KBM-7 (cell line): Measurements from ENCODE around the gene LAMA3.

Experiments used
- DNase-seq: peaks from one replicate; pipeline ENCODE4 v3.0.0-alpha.2; 2015
- in situ Hi-C: fragments of 300-500 bp; cut with MboI; formaldehyde crosslinking; loops from 2 replicates; pipeline ENCODE4 v1.14.3; 2020; ENCODE audit warnings: low sequenced_read_pairs, low pct_unique_long_range_greater_than_20kb, mixed read lengths

The LAMA3 gene

DNA sequence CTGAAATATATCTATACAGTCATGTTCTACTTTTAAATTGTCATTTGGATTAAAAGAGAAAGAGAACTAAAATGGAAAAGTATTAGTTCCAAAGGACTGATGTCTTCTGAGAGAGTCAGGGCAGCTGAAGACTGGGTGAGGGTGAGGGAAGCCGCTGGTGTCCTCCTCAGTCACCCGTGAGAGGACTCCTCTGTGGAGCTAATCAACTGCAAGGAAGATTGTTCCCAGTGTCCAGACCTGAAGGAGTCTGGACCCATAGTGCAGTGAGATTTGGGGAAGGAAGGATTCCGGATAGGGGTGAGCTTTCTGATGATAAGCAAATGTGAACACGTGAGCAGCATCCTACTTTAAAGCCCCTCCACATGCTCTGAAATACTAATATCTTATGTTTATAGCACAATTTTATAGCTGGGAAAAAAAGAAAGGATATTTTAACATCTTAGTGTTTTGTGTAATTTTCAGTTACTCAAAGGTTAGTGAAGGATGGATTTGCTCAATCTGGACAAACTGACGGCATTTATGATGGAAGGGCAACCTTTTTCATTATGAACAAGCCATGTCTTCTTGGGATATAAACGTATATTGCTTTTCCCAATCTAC is 190.8 kb downstream of the LAMA3 start:
- no peak for DNase-seq
- in situ Hi-C loops, result no loop called here

DNA sequence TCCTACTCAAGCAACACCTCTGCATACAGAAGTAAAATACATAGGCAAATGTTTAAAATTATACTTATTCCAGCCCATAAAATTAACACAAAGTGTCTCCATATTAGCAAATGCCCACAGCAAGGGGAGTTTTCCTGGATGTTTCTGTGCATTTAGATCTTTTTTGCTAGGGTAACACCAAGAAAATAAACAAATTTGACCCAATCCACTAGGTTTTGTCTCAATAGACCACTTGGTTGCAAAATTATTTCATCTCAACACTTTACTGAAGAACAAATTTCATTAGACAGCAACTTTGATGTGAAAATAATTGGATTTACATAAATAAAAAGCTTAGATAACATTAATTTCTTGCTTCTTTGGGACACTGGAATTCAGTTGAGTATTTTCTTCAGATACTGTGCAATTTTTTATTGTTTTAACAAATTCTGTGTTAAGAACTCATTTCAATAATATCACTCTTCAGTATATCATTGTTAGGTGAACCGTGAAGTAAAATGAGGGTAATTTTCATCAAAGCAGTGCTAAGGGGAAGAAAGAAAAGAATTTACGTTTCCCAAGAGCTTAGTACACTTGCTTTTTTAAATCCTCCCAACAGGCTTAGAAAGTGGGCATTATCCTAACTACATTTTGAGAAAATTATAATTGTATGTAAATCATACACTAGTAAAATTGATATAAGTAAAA is 191.8 kb downstream of the LAMA3 start:
- in situ Hi-C loops, result no loop called here
- DNase-seq, result no peak

DNA sequence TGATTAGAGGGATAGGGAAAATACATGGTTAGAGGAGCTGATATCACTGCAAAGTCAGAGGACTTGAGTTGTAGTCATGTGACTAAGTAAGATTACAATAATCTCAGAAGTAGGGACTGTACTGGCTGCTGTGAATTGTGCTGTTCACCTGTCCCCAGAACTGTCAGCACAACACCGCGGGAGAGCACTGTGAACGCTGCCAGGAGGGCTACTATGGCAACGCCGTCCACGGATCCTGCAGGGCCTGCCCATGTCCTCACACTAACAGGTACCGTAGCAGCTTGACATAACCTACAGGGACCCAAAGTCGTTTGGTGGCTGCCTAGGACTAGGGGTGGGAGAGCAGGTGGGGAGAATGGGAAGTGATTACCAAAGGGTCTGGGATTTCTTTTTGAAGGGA is 192.5 kb downstream of the LAMA3 start:
- in situ Hi-C loops, result no loop called here

DNA sequence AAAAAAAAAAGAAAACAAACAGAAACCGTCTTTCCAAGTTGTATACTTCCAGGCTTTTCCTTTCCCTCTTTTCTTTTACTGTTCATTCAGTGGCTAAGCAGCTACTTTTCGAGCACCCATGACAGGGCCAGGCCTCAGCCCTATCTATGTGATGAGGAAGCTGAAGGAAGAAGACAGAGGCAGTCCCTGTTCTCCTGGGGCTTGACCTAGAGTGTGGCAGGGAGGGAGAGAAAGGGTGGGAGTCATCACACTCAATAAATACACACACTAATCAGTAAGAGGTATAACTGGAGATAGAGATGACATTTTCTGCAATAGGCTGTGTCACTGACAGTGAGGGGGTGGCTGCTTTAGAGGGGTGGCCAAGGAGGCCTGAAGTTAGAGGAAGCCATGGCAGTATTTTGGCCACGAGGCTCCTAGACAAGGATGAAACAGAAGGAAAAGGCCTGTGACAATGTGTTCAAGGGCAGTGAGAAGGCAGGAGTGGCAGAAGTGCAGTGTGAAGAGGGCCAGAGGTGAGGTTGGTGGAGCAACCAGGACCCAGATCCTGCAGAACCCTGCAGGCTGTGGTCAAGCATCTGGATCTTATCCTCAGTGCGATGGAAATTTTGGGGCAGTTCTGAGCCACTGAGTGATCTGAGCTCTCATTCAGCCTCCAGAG is 193.5 kb downstream of the LAMA3 start:
- in situ Hi-C loops, result no loop called here
- no peak for DNase-seq

More for the DNA sequence above, 192.5 kb downstream of the LAMA3 start:
- DNase-seq, result no peak

DNA sequence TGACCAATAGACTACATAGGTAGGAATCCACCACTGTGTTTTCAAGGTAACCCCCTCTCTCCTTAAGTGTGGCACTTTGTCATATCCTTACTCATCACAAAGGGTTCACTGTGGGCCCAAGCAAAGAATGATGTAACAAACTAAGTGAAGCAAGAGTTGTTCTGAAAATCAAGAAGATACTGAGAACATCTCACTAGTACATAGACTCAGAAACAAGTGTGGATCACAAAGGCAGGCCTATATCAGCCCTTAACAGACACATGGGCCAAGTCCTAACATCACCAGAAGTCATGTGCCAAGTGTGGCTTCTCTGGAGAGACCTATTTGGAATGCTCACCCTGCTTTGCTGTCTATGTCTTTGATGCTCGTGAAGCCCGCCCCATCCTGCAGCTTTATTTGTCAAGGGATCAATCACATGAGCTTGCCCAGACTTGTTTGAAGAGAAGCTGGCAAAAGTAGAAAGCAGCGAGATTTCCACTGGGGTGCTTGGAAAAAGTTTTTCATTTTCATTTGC is 194.1 kb downstream of the LAMA3 start:
- no peak for DNase-seq
- in situ Hi-C loops, result no loop called here

DNA sequence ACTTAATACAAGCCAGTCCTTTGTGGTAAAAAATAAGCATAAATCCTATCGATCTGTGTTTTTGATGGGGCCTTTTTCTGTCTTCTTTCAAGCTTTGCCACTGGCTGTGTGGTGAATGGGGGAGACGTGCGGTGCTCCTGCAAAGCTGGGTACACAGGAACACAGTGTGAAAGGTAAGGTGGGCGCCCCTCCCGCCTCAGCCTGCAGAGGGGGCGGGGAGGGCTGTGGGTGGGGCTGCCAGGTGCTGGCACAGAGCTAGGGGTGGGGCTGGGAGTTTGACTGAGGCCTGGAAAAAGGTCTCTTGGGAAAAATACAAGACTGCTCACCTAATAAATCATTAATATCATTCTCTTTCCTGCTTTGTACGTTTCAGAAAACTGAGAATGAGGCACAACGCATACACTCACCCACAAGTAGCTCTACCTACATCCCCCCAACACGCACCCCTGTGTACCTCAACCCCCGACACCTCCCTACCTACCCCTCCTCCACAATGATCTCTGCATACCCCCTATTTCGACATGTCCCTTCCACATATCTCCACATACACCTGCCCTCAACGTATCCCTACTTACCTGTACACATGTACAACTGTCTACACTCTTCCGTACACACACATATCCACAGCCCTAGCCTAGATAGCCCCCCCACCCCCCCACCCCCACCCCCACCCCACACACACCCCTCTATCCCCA is 195.6 kb downstream of the LAMA3 start:
- DNase-seq, result no peak
- in situ Hi-C loops, result no loop called here

DNA sequence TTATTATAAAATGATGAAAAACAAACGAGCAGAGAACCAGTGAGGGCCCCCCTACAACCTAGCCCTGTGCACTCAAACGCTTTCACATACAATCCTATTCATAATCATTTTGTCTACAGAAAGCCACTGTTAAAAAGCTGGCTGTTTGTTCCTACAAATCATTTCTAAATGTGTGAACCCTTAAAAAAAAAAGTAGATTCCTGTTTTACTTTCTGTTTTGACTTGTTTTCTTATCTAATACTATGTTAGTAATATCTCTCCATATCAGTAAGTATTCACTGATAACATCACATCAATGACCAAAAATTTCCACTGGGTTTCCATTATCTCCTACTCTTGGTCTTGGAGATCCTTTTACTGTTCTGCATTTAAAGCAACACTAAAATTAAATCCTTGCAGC is 196.5 kb downstream of the LAMA3 start:
- no peak for DNase-seq
- in situ Hi-C loops, result no loop called here

DNA sequence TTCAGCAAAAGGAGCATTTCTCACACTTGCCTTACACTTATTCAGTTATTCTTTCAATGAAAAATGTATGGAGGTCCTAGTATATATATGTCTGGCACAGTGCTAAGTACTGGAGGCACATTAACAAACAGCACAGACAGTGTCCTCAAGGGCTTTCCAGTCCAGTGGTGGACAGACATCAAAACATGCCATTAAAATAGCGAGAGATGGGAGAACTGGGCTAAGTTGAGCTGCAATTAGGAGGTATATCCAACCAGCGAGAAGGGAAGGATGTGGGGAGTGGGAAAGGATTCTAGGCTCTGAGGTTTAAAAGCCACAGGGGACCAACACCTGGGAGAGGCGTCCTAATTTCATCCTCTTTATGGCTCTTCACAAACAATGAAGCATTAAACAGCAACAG is 197.8 kb downstream of the LAMA3 start:
- in situ Hi-C loops, result no loop called here
- no peak for DNase-seq

DNA sequence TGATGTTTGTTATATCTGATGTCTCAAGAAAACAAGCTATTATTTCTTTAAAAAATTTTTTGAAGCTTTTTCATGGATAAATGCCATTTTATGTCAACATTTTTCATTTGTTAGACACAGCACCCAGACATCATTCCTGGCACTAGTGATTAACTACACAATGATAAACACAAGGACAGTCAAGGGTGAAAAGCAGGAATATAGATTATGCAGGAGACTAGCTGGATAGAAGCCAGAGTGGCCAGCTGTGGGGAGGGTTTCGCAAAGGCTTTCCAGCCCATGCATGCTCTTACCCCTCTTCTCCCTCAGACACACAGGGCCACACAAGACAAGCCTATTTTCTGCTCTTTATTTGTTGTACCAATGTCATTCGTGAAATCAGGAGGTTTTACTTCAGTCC is 198.2 kb downstream of the LAMA3 start:
- no peak for DNase-seq
- in situ Hi-C loops, result no loop called here

DNA sequence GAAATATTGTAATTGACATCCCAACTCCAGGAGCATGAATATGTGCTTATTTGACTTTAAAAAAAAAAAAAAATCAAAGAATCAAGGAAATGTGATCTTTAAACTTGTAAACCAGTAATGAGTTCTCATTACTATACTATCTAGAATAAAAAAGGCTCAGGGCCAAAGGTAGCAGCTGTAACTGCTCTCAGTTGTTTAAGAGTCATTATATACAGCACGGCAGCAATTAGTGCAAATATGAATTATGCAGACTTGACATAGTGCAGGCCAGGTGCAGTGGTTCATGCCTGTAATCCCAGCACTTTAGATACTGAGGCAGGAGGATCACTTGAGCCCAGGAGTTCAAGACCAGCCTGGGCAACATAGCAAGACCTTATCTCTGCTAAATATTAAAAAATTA is 199.6 kb downstream of the LAMA3 start:
- DNase-seq, result no peak
- in situ Hi-C loops, result no loop called here

DNA sequence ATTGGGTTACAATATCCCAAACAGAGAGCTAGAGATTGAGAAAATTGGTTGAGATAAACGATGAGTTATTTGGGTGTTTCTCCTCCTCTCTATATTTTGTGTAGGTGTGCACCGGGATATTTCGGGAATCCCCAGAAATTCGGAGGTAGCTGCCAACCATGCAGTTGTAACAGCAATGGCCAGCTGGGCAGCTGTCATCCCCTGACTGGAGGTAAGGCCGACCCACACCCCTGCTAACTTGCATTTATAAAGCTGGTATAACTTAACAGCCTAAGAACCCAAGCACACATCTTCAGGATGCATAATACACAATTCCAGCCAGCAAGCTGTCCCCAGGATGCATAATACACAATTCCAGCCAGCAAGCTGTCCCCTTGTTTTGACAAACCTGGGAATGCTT is 200.7 kb downstream of the LAMA3 start:
- DNase-seq, result no peak
- in situ Hi-C loops, result no loop called here

DNA sequence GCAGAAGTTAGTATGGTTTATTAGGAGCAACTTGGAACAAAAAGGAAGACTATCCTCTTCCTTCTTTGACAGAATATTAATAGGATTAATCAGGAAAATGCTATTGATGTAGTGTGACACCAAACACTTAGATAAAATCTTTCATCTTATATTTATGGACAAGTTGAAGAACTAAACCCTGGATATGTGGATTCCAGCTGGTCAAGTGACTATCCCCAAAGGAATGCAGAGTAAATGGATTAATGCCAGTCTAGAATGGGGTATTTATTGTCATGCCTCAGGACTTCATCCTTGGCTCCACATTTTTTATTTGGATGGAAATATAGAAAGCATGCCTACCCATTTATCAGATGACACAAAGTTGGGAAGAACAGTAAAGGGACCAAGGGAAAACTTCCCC is 201.3 kb downstream of the LAMA3 start:
- in situ Hi-C loops, result no loop called here
- no peak for DNase-seq

DNA sequence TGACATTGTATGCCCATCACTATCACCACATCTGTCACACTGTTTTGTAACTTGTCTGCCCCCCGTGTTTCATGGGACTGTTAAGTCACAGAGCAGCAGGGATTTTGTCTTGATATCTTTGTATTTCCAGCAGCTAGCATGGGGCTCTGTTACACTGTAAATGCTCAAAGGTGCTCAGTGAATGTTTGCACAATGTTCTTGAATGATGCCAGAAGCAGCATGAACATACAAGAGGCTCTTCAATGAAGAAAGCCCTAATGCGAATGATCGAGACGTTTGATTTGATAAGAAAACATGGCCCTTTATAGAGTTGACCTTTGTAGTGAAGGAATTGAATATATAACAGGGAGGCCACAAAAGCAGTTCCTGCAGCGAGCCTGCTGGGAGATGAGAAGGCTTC is 204.4 kb downstream of the LAMA3 start:
- in situ Hi-C loops, result no loop called here
- no peak for DNase-seq

DNA sequence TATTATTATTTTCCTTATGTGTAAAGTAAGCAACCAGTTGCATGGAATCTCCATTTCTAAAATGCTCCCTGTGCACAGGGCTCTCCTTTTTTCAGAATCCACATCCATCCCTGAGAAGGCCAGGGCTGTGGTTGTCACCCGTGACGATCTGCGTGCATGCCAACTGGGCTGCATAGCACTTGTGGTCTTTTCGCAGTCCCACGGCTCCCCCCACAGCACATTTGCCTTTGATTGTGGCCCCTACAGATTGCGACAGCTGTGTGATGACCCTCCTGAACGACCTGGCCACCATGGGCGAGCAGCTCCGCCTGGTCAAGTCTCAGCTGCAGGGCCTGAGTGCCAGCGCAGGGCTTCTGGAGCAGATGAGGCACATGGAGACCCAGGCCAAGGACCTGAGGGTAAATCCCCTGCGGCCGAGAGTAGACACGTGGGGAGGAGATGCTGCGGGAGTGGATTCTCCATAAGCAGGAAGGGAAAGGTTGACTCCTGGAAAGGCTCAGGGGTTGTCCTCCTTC is 205.5 kb downstream of the LAMA3 start:
- no peak for DNase-seq
- in situ Hi-C loops, result no loop called here

DNA sequence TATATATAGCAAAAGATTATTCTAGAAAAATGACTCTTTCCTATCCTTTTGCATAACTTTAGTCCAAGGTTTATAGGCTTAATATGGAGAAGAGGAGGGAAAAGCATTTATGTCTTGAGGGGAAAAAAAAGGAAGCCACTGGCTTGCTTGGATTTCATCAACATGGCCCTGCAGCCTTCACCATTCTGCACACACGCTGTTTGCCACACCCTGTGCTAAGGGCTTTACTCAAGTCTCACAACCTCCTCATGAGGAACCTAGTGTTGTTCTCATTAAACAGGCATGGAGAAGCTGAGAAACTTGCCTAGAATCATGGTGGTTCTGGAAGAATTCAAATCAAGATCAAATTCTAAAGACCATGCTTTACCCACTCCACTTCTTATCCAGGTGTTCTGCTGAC is 208.0 kb downstream of the LAMA3 start:
- DNase-seq, result no peak

DNA sequence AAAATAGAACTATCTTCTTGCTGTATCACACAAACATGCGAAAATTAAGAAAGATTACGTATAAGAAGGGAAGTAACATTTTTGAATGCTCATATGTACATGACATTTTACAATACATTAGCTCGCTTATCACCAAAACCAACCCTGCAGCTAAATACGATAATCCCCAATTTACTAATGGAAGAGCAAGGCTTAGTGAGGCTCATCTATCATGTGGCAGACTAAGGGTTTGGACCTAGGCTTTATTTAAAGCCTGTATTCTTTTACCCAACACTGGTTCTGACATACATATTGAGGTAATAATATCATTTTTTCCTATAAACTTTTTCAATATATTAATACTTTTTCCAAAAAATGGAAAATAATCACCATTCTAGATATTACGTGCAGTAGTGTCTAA is 208.5 kb downstream of the LAMA3 start:
- in situ Hi-C loops, result no loop called here
- DNase-seq, result no peak

More for the DNA sequence above, 208.0 kb downstream of the LAMA3 start:
- in situ Hi-C loops, result no loop called here

DNA sequence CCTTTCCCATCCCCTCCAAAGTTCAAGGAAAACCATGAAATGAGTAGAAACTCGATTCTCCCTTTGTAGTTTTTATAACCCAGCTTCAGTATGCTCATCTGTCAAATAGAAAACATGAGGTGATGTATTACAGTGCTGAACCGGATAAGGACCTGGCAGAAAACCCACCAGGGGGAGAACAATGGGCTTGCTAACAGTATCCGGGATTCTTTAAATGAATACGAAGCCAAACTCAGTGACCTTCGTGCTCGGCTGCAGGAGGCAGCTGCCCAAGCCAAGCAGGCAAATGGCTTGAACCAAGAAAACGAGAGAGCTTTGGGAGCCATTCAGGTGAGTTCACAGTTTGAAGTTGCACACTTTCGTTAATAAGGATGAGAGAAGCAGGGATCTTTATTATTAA is 211.7 kb downstream of the LAMA3 start:
- in situ Hi-C loops, result no loop called here
- DNase-seq, result no peak

DNA sequence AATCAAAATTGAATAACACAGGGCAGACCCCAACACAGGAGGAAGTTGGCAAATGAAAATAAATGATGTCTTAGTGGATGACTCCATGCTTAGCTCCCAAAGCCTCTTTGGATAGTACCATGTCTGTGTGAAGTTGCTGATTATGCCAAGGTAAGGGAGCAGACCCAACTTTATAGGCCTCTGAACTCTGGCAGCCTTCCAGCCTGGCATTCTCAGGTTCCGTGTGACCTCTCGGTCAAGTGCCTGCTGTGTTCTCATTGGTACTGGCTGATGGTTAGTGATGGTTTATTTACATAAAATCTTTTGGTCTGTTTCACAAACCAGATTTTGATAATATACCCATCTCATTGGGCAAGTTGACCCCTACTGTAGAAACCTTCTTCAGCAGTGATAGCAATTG is 213.1 kb downstream of the LAMA3 start:
- no peak for DNase-seq
- in situ Hi-C loops, result no loop called here

DNA sequence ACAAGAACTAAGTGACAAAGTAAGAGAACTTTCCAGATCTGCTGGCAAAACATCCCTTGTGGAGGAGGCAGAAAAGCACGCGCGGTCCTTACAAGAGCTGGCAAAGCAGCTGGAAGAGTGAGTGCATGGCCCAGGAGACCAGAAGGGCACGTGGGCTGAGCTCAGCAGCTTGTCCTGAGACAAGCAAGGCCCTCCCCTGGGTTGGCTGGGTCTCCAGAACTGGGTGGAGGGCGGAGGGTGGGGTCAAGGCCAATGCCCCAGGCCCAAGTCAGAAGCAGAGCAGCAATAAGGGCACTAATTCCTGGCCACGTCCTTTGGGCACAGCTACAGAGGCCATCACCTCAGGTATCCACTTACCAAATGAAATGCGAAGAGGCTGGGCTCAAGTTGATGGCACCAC is 214.7 kb downstream of the LAMA3 start:
- DNase-seq, result no peak
- in situ Hi-C loops, result no loop called here

DNA sequence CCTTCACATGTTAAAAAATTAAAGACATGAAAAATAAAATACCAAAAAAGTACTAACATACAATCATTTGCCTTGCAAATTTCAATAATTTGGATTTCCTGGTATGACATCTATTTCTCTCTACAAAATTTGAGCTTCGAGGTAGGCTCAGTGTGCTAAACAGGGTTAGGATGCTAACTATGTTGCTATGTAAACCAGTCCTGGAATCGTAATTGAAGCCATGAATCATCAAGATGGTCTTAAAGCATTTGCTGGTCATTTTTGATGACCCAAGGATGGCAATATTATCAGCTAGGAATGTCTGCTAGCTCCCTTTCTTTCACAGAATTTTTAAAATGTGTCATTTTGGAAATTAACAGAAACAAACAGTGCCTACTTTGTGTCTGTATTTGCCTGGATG is 217.4 kb downstream of the LAMA3 start:
- in situ Hi-C loops, result no loop called here
- no peak for DNase-seq
